GM19438 (cell line): ENCODE data around the gene CD59.
"Not testable (repeated sequence)": the region's sequence is repeated elsewhere in the genome, so short reads cannot be mapped to it uniquely, and the experiment has no call there.

Experiments used
- ATAC-seq: cut with Tn5 transposase; IDR thresholded peaks from one replicate; pipeline ENCODE4 v1.9.1; 2021; ENCODE audit warnings: low read depth; ENCODE audit not compliant: unreplicated experiment

CD59 gene

DNA sequence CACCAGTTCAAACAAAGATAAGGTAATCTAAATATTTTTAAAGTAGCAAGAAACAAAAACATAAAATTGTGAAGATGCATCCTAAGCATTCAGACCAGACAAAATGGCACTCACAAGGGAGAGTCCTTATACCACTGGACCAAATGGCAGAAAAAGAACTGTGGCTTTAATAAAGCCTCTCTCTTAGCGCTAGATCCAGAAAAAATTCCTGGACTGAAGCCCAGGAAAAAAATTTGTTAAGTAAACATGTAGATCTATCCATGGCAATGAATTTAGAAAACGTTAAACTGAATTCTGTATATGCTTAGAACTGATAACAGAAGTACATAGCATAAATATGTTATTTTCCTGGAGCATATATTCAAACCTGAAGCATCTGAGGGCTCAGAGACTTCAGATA lies 11.8 kb upstream of the CD59 start:
- ATAC-seq, result no peak

- no peak for ATAC-seq
Measured at GRCh38 chr11:33743291-33743690, 7.1 kb upstream of the CD59 start.

GRCh38 chr11:33742249-33742851 lies 6.1 kb upstream of the CD59 start:
- ATAC-seq, result no peak

- ATAC-seq, result no peak
Measured at GRCh38 chr11:33741806-33742205, 5.6 kb upstream of the CD59 start.

GRCh38 chr11:33737362-33737821 lies 1.2 kb upstream of the CD59 start:
- no peak for ATAC-seq

- ATAC-seq, result peak; percentile 55
Measured at GRCh38 chr11:33735271-33736147, 714 bp downstream of the CD59 start.

DNA sequence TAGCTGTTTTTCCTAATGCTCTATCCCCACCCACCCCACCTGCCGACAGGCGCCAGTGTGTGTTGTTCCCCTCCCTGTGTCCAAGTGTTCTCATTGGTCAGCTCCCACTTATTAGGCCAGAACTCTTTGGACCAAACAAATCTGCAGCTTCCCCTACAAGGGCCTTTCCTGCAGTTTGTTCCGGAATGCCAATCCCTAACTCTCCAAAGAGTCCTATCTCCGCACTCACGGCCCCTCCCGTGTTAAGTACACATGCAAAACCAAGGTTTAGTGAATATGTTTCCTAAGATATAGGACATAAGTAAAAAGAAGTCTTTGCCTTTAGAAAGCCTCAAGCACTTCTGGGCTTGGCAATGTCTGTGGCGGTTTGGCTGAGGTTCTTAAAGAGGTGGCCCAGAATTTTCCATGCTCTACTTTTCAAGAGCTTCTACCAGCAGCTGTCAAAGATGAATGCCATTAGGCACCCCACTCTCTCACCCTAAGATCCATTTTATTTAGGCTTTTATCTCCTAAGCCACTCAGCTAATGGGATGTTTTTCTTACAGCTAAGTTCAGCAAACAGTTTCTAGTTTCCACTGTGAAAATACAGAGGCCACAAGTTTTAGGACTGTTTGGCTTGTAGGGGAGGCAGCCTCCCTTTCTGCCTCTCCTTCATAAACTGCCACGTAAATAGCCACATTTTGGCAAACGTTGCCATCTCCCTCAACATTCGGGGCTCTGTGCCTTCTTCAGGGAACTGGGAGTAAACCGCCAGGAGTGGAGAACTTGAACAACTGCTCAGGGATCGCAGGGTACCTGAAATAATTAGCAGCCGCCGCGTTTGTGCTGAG lies 1.6 kb downstream of the CD59 start:
- ATAC-seq, result no peak

- ATAC-seq, result no peak
Measured at GRCh38 chr11:33733980-33734379, 2.2 kb downstream of the CD59 start.

DNA sequence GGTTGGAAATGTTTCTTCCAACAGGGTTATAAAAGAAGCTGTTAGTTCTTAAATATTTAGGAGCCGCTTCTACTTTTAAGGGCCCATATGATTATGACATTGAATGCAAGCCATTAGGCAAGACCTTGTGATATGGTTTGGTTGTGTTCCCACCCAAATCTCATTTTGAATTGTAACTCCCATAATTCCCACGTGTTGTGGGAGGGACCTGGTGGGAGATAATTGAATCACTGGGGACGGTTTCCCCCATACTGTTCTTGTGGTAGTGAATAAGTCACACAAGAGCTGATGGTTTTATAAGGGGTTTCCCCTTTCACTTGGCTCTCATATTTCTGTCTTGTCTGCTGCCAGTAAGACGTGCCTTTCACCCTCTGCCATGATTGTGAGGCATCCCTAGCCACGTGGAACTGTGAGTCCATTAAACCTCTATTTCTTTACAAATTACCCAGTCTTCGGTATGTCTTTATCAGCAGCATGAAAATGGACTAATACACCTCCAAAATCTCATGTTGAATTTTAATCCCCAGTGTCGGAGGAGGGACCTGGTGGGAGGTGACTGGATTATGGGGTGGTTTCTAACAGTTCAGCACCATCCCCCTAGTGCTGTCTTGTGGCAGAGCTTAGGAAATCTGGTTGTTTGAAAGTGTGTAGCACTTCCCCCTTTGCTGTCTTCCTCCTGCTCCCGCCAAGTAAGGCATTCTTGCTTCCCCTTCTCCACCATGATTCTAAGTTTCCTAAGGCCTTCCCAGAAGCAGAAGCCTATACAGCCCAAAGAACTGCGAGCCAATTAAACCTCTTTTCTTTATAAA lies 4.3 kb downstream of the CD59 start:
- ATAC-seq, result no peak

- ATAC-seq, result no peak
Measured at GRCh38 chr11:33730716-33731115, 5.5 kb downstream of the CD59 start.

DNA sequence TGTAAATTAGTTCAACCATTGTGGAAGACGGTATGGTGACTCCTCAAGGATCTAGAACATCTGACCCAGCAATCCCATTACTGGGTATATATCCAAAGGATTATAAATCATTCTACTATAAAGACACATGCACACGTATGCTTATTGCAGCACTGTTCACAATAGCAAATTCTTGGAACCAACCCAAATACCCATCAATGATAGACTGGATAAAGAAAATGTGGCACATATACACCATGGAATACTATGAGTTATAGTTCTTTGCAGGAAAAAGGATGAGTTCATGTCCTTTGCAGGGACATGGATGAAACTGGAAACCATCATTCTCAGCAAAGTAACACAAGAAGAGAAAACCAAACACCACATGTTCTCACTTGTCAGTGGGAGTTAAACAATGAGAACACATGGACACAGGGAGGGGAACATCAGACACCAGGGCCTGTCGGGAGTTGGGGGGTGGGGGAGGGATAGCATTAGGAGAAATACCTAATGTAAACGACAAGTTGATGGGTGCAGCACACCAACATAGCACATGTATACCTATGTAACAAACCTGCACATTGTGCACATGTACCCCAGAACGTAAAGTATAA lies 7.1 kb downstream of the CD59 start:
- not testable (repeated sequence) for ATAC-seq

DNA sequence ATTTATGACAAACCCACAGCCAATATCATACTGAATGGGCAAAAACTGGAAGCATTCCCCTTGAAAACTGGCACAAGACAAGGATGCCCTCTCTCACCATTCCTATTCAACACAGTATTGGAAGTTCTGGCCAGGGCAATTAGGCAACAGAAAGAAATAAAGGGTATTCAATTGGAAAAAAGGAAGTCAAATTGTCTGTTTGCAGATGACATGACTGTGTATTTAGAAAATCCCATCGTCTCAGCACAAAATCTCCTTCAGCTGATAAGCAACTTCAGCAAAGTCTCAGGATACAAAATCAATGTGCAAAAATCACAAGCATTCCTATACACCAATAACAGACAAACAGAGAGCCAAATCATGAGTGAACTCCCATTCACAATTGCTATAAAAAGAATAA lies 8.7 kb downstream of the CD59 start:
- not testable (repeated sequence) for ATAC-seq

GRCh38 chr11:33725496-33725895 lies 10.7 kb downstream of the CD59 start:
- ATAC-seq, result no peak

GRCh38 chr11:33724644-33725035 lies 11.6 kb downstream of the CD59 start:
- ATAC-seq, result no peak

GRCh38 chr11:33723238-33723881 lies 12.9 kb downstream of the CD59 start:
- no peak for ATAC-seq

GRCh38 chr11:33722590-33723234 lies 13.5 kb downstream of the CD59 start:
- ATAC-seq, result no peak

- no peak for ATAC-seq
Measured at GRCh38 chr11:33721984-33722383, 14.2 kb downstream of the CD59 start.

DNA sequence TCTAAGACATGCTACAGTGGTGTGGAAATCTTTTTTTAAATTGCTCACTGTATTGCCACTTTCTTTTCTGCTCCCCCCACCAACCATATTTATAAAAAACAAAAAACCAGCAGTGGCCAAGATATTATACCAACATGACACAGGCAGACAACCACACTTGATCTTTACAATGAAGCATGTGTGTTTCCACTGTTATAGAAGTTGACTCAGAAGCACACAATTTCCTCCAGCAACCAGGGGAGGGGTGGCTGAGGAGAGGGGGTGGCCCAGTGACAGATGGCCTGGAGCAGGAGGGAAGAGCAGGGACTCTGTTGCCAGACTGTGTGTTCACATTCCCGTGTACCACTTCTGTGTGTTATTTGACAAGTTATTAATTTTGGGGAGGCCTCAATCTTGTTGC lies 14.8 kb downstream of the CD59 start:
- ATAC-seq, result no peak

DNA sequence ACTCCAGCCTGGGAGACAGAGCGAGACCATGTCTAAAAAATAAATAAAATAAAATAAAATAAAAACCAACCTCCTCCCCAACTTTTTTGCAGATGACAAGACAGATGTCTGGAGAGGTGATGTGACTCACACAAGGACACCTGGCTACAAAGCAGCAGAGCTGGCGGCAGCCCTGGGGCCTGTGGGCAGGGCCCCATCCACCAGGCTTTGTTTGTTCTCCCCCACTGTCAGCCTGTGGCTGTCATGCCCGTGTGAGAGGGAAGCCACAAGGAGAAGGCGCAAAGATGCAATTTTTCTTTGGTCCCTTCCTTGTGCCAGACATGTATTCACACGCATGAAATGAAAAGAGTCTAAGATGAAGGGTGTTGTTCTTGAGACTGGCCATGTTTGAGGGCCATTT lies 16.6 kb downstream of the CD59 start:
- no peak for ATAC-seq
